Measurements from ENCODE around the gene CBLN1.

DNA sequence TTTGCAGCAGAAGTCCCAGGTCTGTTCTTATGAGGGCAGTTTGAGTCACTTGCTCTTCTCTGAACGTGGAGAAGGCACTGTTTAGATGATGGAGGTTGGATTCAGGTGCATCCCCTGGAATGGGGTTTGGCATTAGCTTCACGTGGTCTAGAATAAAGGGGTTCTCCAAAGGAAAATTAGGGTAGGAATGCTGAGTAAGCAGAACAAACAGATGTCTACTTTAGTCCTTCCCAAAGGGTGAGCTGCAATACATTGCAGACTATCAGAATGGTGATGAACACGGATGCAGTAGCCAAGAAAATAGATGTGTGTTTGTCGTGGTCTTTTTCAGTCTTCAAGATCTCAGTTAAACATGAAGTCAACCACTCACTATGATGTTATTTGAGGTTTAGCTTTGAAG, 3.3 kb upstream of the CBLN1 start:
- TF ChIP-seq CTCF (IDR thresholded peaks at IDR 0.05; ENCODE audit: insufficient read depth, low read depth, low read length) (no peak), EZH2 (IDR thresholded peaks at IDR 0.05; ENCODE audit: insufficient read depth, low read length) (no peak)
